Measurements from ENCODE around the gene SNRNP48. TPM values are rescaled to one million over a fixed set of nuclear protein-coding genes. Genes with fewer than 3 reads are reported as not detected.

SNRNP48 gene
- polyA plus RNA-seq, 1 of the 3 experiments (the other 2 are of a cell fraction) = 5.7 TPM

DNA sequence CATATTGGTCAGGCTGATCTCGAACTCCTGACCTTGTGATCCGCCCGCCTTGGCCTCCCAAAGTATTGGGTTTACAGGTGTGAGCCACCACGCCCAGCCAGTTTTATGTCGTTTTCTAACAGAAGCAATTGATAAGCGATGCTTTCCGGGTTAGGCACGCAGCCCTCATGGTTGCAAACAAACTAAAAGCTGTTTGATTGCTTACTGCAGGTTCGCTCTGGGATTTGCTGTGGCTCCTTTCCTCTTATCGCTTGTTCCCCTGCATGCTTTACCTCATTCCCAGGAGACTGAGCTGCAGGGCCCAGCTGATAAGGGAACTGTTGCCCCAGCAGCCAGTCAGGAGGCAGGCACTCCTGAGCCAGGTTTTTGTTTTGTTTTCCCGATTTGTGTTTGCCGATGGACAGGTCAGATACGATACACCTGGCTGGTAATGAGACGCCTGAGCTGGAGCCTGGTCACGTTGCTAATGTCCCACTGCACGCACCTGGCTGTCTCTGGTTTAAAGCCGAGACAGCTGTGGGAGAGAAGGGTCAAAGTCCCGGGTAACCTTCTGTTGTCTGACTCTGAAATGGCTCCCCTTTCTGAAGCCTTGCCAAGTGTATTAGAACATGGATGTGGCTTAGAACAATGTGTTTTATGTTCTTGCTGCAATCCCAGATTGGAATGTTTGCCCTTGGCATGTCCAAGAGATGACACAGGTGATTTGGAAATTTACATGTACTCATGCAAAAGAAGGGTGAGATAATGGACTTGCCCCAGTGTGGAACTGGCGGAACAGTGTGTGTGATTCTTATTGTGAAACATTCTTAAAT, 28.6 kb upstream of the SNRNP48 start:
- H3K79me2 ChIP-seq (ENCODE audit: insufficient read depth) = no peaks in the 10 kb centered on the region
- no peak overlapping the region for H3K4me3 ChIP-seq (ENCODE audit: low read depth in 2 of 2, low read length in 1 of 2)
- TF ChIP-seq FOXJ3 (CRISPR knock-in tag; IDR thresholded peaks at IDR 0.05) (no peak), RCOR1 (IDR thresholded peaks at IDR 0.05; ENCODE audit: low read length) (no peak), YY1 (IDR thresholded peaks at IDR 0.05; ENCODE audit: low read depth) (no peak), SMC3 (IDR thresholded peaks at IDR 0.05; ENCODE audit: low read depth, low read length) (no peak), TEAD4 (IDR thresholded peaks at IDR 0.05; ENCODE audit: borderline replicate concordance, insufficient read depth) (no peak), NRF1 (IDR thresholded peaks at IDR 0.05; ENCODE audit: low read depth, low read length) (no peak), FOSL2 (IDR thresholded peaks at IDR 0.05; ENCODE audit: borderline replicate concordance, low read depth) (no peak), GABPA (IDR thresholded peaks at IDR 0.05; ENCODE audit: low read depth) (no peak), RFX5 (IDR thresholded peaks at IDR 0.05; ENCODE audit: low read length) (no peak), JUND (IDR thresholded peaks at IDR 0.05) (no peak), CHD2 (IDR thresholded peaks at IDR 0.05; ENCODE audit: low read length, partially characterized antibody) (no peak)
- TF ChIP-seq, protein P1, sequence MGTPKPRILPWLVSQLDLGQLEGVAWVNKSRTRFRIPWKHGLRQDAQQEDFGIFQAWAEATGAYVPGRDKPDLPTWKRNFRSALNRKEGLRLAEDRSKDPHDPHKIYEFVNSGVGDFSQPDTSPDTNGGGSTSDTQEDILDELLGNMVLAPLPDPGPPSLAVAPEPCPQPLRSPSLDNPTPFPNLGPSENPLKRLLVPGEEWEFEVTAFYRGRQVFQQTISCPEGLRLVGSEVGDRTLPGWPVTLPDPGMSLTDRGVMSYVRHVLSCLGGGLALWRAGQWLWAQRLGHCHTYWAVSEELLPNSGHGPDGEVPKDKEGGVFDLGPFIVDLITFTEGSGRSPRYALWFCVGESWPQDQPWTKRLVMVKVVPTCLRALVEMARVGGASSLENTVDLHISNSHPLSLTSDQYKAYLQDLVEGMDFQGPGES (IDR thresholded peaks at IDR 0.05; ENCODE audit: low read depth, low read length) = no peak
- TF ChIP-seq, protein P2, sequence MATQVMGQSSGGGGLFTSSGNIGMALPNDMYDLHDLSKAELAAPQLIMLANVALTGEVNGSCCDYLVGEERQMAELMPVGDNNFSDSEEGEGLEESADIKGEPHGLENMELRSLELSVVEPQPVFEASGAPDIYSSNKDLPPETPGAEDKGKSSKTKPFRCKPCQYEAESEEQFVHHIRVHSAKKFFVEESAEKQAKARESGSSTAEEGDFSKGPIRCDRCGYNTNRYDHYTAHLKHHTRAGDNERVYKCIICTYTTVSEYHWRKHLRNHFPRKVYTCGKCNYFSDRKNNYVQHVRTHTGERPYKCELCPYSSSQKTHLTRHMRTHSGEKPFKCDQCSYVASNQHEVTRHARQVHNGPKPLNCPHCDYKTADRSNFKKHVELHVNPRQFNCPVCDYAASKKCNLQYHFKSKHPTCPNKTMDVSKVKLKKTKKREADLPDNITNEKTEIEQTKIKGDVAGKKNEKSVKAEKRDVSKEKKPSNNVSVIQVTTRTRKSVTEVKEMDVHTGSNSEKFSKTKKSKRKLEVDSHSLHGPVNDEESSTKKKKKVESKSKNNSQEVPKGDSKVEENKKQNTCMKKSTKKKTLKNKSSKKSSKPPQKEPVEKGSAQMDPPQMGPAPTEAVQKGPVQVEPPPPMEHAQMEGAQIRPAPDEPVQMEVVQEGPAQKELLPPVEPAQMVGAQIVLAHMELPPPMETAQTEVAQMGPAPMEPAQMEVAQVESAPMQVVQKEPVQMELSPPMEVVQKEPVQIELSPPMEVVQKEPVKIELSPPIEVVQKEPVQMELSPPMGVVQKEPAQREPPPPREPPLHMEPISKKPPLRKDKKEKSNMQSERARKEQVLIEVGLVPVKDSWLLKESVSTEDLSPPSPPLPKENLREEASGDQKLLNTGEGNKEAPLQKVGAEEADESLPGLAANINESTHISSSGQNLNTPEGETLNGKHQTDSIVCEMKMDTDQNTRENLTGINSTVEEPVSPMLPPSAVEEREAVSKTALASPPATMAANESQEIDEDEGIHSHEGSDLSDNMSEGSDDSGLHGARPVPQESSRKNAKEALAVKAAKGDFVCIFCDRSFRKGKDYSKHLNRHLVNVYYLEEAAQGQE (IDR thresholded peaks at IDR 0.05; ENCODE audit: low read depth, low read length) = no peak
- TF ChIP-seq, protein P3, sequence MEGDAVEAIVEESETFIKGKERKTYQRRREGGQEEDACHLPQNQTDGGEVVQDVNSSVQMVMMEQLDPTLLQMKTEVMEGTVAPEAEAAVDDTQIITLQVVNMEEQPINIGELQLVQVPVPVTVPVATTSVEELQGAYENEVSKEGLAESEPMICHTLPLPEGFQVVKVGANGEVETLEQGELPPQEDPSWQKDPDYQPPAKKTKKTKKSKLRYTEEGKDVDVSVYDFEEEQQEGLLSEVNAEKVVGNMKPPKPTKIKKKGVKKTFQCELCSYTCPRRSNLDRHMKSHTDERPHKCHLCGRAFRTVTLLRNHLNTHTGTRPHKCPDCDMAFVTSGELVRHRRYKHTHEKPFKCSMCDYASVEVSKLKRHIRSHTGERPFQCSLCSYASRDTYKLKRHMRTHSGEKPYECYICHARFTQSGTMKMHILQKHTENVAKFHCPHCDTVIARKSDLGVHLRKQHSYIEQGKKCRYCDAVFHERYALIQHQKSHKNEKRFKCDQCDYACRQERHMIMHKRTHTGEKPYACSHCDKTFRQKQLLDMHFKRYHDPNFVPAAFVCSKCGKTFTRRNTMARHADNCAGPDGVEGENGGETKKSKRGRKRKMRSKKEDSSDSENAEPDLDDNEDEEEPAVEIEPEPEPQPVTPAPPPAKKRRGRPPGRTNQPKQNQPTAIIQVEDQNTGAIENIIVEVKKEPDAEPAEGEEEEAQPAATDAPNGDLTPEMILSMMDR (IDR thresholded peaks at IDR 0.05) = no peak
- TF ChIP-seq, protein P4, sequence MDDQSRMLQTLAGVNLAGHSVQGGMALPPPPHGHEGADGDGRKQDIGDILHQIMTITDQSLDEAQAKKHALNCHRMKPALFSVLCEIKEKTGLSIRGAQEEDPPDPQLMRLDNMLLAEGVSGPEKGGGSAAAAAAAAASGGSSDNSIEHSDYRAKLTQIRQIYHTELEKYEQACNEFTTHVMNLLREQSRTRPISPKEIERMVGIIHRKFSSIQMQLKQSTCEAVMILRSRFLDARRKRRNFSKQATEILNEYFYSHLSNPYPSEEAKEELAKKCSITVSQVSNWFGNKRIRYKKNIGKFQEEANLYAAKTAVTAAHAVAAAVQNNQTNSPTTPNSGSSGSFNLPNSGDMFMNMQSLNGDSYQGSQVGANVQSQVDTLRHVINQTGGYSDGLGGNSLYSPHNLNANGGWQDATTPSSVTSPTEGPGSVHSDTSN (IDR thresholded peaks at IDR 0.05) = no peak
- no peak overlapping the region for H2AFZ ChIP-seq (ENCODE audit: low read depth)
- peaks cover 61% of the 10 kb centered on the region for H3K27me3 ChIP-seq (ENCODE audit: insufficient read depth)
- no peaks in the 10 kb centered on the region; a peak in 1 of 4 replicates for H3K4me1 ChIP-seq (ENCODE audit: control insufficient read depth in 1 of 2, insufficient read depth in 2 of 2, low read depth in 1 of 2, low read length in 1 of 2)
- H3K9me3 ChIP-seq = no peaks in the 10 kb centered on the region
- H3K36me3 ChIP-seq (replicated peaks in 1 of 2; ENCODE audit: control insufficient read depth in 1 of 2, insufficient read depth in 2 of 2, low read length in 1 of 2) = no peaks in the 10 kb centered on the region
- DNase-seq = no peak
- H3K4me2 ChIP-seq = no peak overlapping the region
- no peak overlapping the region for H3K27ac ChIP-seq (ENCODE audit: low read depth in 2 of 2, low read length in 1 of 2)
- H4K20me1 ChIP-seq (ENCODE audit: insufficient read depth) = no peaks in the 10 kb centered on the region
- H3F3A ChIP-seq (replicated peaks; ENCODE audit: insufficient read depth) = no peaks in the 10 kb centered on the region
- H3K9me2 ChIP-seq = no peaks in the 10 kb centered on the region
- CTCF ChIA-PET = interaction anchor here (1.3 kb wide), 1 partner anchor 445 kb away, joined by 3 read pairs; no protein-coding TSS in a partner anchor
- H3K9ac ChIP-seq = no peak overlapping the region
- 23% methylated on average over 16 of the region's 19 CpGs for WGBS (ENCODE audit: low lambda C conversion rate)
- POLR2A ChIA-PET = no interaction called here

All from SK-N-SH (cell line).